H7 (cell line): ENCODE measurements around the gene SLC39A7. TPM values are rescaled to one million over a fixed set of nuclear protein-coding genes. Genes with fewer than 3 reads are reported as not detected.

Source experiments
- DNase-seq: peaks from one replicate; pipeline ENCODE4 v3.0.0; 2012
- H3K27me3 ChIP-seq: 2 replicates; pipeline ENCODE4 v1.6.0; 2011; ENCODE audit warnings: mild to moderate bottlenecking, low read length; ENCODE audit not compliant: control insufficient read depth, insufficient read depth
- H3K36me3 ChIP-seq: replicated peaks from 2 replicates; pipeline ENCODE4 v1.5.1; 2011; ENCODE audit warnings: low read length; ENCODE audit not compliant: control insufficient read depth, insufficient read depth
- H3K4me3 ChIP-seq: 2 replicates; pipeline ENCODE4 v1.5.1; 2011; ENCODE audit warnings: low read depth, mild to moderate bottlenecking, control low read depth, low read length, moderate library complexity; ENCODE audit not compliant: insufficient read depth
- total RNA-seq: library from RNA; depleted of rRNA; stranded (reverse); fragments of >200 nt; shearing (Covaris generic); gene quantifications from 2 replicates; pipeline ENCODE4 v1.2.3, GENCODE V29; 2014; rRNA removed

SLC39A7 gene
- total RNA-seq, 1 experiment from 2014 or later = 96.3 TPM

GRCh38 chr6:33248643-33248931 lies 47.9 kb downstream of the SLC39A7 start:
- peak; percentile 31 for DNase-seq
- H3K27me3 ChIP-seq = peaks cover 25% of the 10 kb centered on the region
- H3K4me3 ChIP-seq = peak overlapping the region; percentile 72
- H3K36me3 ChIP-seq = no peaks in the 10 kb centered on the region; the same call in 1 of the 2 replicates

- no peaks in the 10 kb centered on the region; the same call in 1 of the 2 replicates for H3K36me3 ChIP-seq
- peak overlapping the region; percentile 72 for H3K4me3 ChIP-seq
- peak; percentile 94 for DNase-seq
- H3K27me3 ChIP-seq = peaks cover 25% of the 10 kb centered on the region
Measured at GRCh38 chr6:33248932-33249731, 48.5 kb downstream of the SLC39A7 start.

GRCh38 chr6:33249732-33250630 lies 49.3 kb downstream of the SLC39A7 start:
- Histone ChIP-seq H3K36me3 (no peaks in the 10 kb centered on the region; the same call in 1 of the 2 replicates), H3K27me3 (peaks cover 25% of the 10 kb centered on the region), H3K4me3 (peak overlapping the region; percentile 72)
- no peak for DNase-seq

GRCh38 chr6:33250731-33251130 lies 50.1 kb downstream of the SLC39A7 start:
- DNase-seq = no peak
- Histone ChIP-seq H3K27me3 (peaks cover 25% of the 10 kb centered on the region), H3K4me3 (no peak overlapping the region)

GRCh38 chr6:33251395-33252012 lies 50.8 kb downstream of the SLC39A7 start:
- Histone ChIP-seq H3K27me3 (peaks cover 20% of the 10 kb centered on the region), H3K4me3 (no peak overlapping the region), H3K36me3 (no peaks in the 10 kb centered on the region; the same call in 1 of the 2 replicates)
- no peak for DNase-seq

More at GRCh38 chr6:33250731-33251130, 50.1 kb downstream of the SLC39A7 start:
- no peaks in the 10 kb centered on the region; the same call in 1 of the 2 replicates for H3K36me3 ChIP-seq

GRCh38 chr6:33252759-33253158 lies 52.1 kb downstream of the SLC39A7 start:
- Histone ChIP-seq H3K27me3 (peaks cover 8% of the 10 kb centered on the region), H3K4me3 (no peak overlapping the region)
- DNase-seq = no peak

More at GRCh38 chr6:33252759-33253158, 52.1 kb downstream of the SLC39A7 start:
- no peaks in the 10 kb centered on the region; the same call in 1 of the 2 replicates for H3K36me3 ChIP-seq

Other genes with a start within 250 kb of the SLC39A7 start
- gene HLA-DMA, start 247.8 kb upstream of the SLC39A7 start, total RNA-seq = 1.9 and 4.1 TPM in 2 replicates
- 121 and 182 TPM in 2 replicates for gene BRD2, start 232.3 kb upstream of the SLC39A7 start, total RNA-seq
- gene HLA-DOA, start 191.3 kb upstream of the SLC39A7 start, total RNA-seq = 2.3 and 6.1 TPM in 2 replicates
- 3.6 and 4.9 TPM in 2 replicates for gene HLA-DPA1, start 127.2 kb upstream of the SLC39A7 start, total RNA-seq
- 27.6 and 29.3 TPM in 2 replicates for gene HLA-DPB1, start 124.9 kb upstream of the SLC39A7 start, total RNA-seq
- gene COL11A2, start 8.4 kb upstream of the SLC39A7 start, total RNA-seq = 0.48 and 0.67 TPM in 2 replicates
- 16.7 and 18.1 TPM in 2 replicates for gene RXRB, start 202 bp upstream of the SLC39A7 start, total RNA-seq
- gene HSD17B8, start 3.8 kb downstream of the SLC39A7 start, total RNA-seq = 14.7 and 16.0 TPM in 2 replicates
- gene RING1, start 7.6 kb downstream of the SLC39A7 start, total RNA-seq = 18.5 and 19.7 TPM in 2 replicates
- 54.1 and 57.8 TPM in 2 replicates for gene VPS52, start 71.0 kb downstream of the SLC39A7 start, total RNA-seq
- 3,561 and 4,135 TPM in 2 replicates for gene RPS18, start 71.2 kb downstream of the SLC39A7 start, total RNA-seq
- 5.6 and 8.3 TPM in 2 replicates for gene B3GALT4, start 76.3 kb downstream of the SLC39A7 start, total RNA-seq
- gene WDR46, start 88.4 kb downstream of the SLC39A7 start, total RNA-seq = 72.0 and 96.6 TPM in 2 replicates
- gene PFDN6, start 88.7 kb downstream of the SLC39A7 start, total RNA-seq = 87.9 and 90.2 TPM in 2 replicates
- gene RGL2, start 98.1 kb downstream of the SLC39A7 start, total RNA-seq = 43.4 and 53.3 TPM in 2 replicates
- 27.9 and 30.6 TPM in 2 replicates for gene TAPBP, start 113.2 kb downstream of the SLC39A7 start, total RNA-seq
- 11.6 and 14.9 TPM in 2 replicates for gene ZBTB22, start 116.9 kb downstream of the SLC39A7 start, total RNA-seq
- gene DAXX, start 122.1 kb downstream of the SLC39A7 start, total RNA-seq = 79.8 and 91.2 TPM in 2 replicates
- gene KIFC1, start 191.0 kb downstream of the SLC39A7 start, total RNA-seq = 101 and 113 TPM in 2 replicates
- 38.3 and 41.9 TPM in 2 replicates for gene PHF1, start 210.1 kb downstream of the SLC39A7 start, total RNA-seq
- 168 and 188 TPM in 2 replicates for gene CUTA, start 217.2 kb downstream of the SLC39A7 start, total RNA-seq
- gene SYNGAP1, start 219.2 kb downstream of the SLC39A7 start, total RNA-seq = 8.3 and 13.4 TPM in 2 replicates